ENCODE measurements around the gene LACTBL1. TPM values are rescaled to one million over a fixed set of nuclear protein-coding genes. Genes with fewer than 3 reads are reported as not detected.

The LACTBL1 gene
- total RNA-seq (2014; rRNA removed; shearing (Covaris generic)) (not detected in 2 replicates), polyA plus RNA-seq (2016; fragmentation: Nextera tagmentation; extraction: Ambion mirVana) (not detected in 2 replicates)
- long read RNA-seq = 0 reads

GRCh38 chr1:22972760-22973159 is at the start of gene LACTBL1:
Gene LACTBL1 (minus strand): TSS chr1:22972866. CDS start chr1:22972316, 550 bp downstream.
- H3K4me3 Mint-ChIP-seq = no peak within 1 kb of the TSS
- Histone ChIP-seq H3K27me3 (ENCODE audit: insufficient read depth) (no peaks in the 10 kb centered on the region), H2AFZ (0 out of 2 replicates have a peak within 1 kb of the TSS, but pooled peaks have one; percentile 23), H3K4me3 (no peak within 1 kb of the TSS), H3K4me2 (no peak within 1 kb of the TSS), H3F3A (replicated peaks; ENCODE audit: low read depth) (no peaks in the 10 kb centered on the region), H4K20me1 (replicated peaks; ENCODE audit: insufficient read depth) (no peaks in the 10 kb centered on the region), H3K4me1 (ENCODE audit: insufficient read depth) (no peaks in the 10 kb centered on the region), H3K27ac (ENCODE audit: low read depth) (no peak within 1 kb of the TSS), H3K9me2 (ENCODE audit: insufficient read depth) (no peaks in the 10 kb centered on the region), H3K79me2 (replicated peaks; ENCODE audit: insufficient read depth) (no peaks in the 10 kb centered on the region), H3K36me3 (ENCODE audit: insufficient read depth) (no peaks in the 10 kb centered on the region)
- ATAC-seq = no peak
- H3K36me3 Mint-ChIP-seq (ENCODE audit: low read depth) = no peaks in the 10 kb centered on the region
- TF ChIP-seq ZNF331 (CRISPR knock-in tag; IDR thresholded peaks at IDR 0.05; ENCODE audit: low read depth) (no peak), REST (IDR thresholded peaks at IDR 0.05; ENCODE audit: unreplicated experiment) (no peak), CREB1 (CRISPR knock-in tag; IDR thresholded peaks at IDR 0.05; ENCODE audit: low read depth) (no peak), NANOG (IDR thresholded peaks at IDR 0.05; ENCODE audit: borderline replicate concordance) (no peak), JUNB (IDR thresholded peaks at IDR 0.05; ENCODE audit: unreplicated experiment) (no peak), ZNF114 (CRISPR knock-in tag; IDR thresholded peaks at IDR 0.05) (no peak), EZH2phosphoT487 (IDR thresholded peaks at IDR 0.05; ENCODE audit: unreplicated experiment) (no peak), STAT1 (IDR thresholded peaks at IDR 0.05; ENCODE audit: unreplicated experiment) (no peak)
- DNase-seq (ENCODE audit: low spot score) = no peak
- peaks cover 17% of the 10 kb centered on the region for H3K4me1 Mint-ChIP-seq
- H3K27me3 Mint-ChIP-seq (ENCODE audit: insufficient read depth, low read depth, poor library complexity) = peaks cover 6% of the 10 kb centered on the region
- H3K27ac Mint-ChIP-seq = no peak within 1 kb of the TSS
- no peaks in the 10 kb centered on the region for H3K9me3 Mint-ChIP-seq

- peak overlapping the region; percentile 84; the same call in 1 of the 2 replicates for H3K4me3 ChIP-seq
- peaks cover 27% of the 10 kb centered on the region for H3K9me3 Mint-ChIP-seq
- H3K79me2 ChIP-seq (replicated peaks; ENCODE audit: insufficient read depth) = peaks cover 75% of the 10 kb centered on the region
- no peaks in the 10 kb centered on the region for H3K9me2 ChIP-seq (ENCODE audit: insufficient read depth)
- peaks cover 40% of the 10 kb centered on the region for H3K36me3 Mint-ChIP-seq (ENCODE audit: low read depth)
- peaks cover 6% of the 10 kb centered on the region for H3K4me1 ChIP-seq (ENCODE audit: insufficient read depth)
- no peaks in the 10 kb centered on the region for H3K27me3 Mint-ChIP-seq (ENCODE audit: insufficient read depth, low read depth, poor library complexity)
- no peaks in the 10 kb centered on the region for H3F3A ChIP-seq (replicated peaks; ENCODE audit: low read depth)
- no peak overlapping the region for H3K27ac ChIP-seq (ENCODE audit: low read depth)
- TF ChIP-seq JUNB (IDR thresholded peaks at IDR 0.05; ENCODE audit: unreplicated experiment) = no peak
- TF ChIP-seq EZH2 (IDR thresholded peaks at IDR 0.05; ENCODE audit: low read depth, unreplicated experiment) = no peak
- TF ChIP-seq REST (IDR thresholded peaks at IDR 0.05; ENCODE audit: unreplicated experiment) = no peak
- TF ChIP-seq NANOG (IDR thresholded peaks at IDR 0.05; ENCODE audit: borderline replicate concordance) = no peak
- TF ChIP-seq EZH2phosphoT487 (IDR thresholded peaks at IDR 0.05; ENCODE audit: unreplicated experiment) = no peak
- no peak for TF ChIP-seq POLR2AphosphoS5 (IDR thresholded peaks at IDR 0.05; ENCODE audit: low read depth)
- no peak for TF ChIP-seq ZNF331 (CRISPR knock-in tag; IDR thresholded peaks at IDR 0.05; ENCODE audit: low read depth)
- TF ChIP-seq ZNF114 (CRISPR knock-in tag; IDR thresholded peaks at IDR 0.05) = no peak
- TF ChIP-seq CREB1 (CRISPR knock-in tag; IDR thresholded peaks at IDR 0.05; ENCODE audit: low read depth) = no peak
- no peak for TF ChIP-seq CTCF (conservative IDR thresholded peaks at IDR 0.05; ENCODE audit: low read depth in 2 of 2)
- TF ChIP-seq STAT1 (IDR thresholded peaks at IDR 0.05; ENCODE audit: unreplicated experiment) = no peak
- H3K4me2 ChIP-seq = peak overlapping the region; percentile 90; the same call in 1 of the 2 replicates
- H4K20me1 ChIP-seq (replicated peaks; ENCODE audit: insufficient read depth) = peaks cover 57% of the 10 kb centered on the region
- H2AFZ ChIP-seq = no peak overlapping the region
- H3K27ac Mint-ChIP-seq = no peak overlapping the region
- peaks cover 6% of the 10 kb centered on the region; the same call in 1 of the 2 replicates for H3K36me3 ChIP-seq (ENCODE audit: insufficient read depth)
- ATAC-seq (no peak), DNase-seq (ENCODE audit: low spot score) (no peak)
- no peaks in the 10 kb centered on the region for H3K27me3 ChIP-seq (ENCODE audit: insufficient read depth)
- peak overlapping the region; percentile 92; the same call in 2 of the 3 replicates for H3K4me3 Mint-ChIP-seq
- peaks cover 25% of the 10 kb centered on the region for H3K4me1 Mint-ChIP-seq
These were observed 49.2 kb upstream of the LACTBL1 start for GRCh38 chr1:23021834-23022233.
